ENCODE results near the gene ADCY7. TPM values are rescaled to one million over a fixed set of nuclear protein-coding genes. Genes with fewer than 3 reads are reported as not detected.

The ADCY7 gene
- total RNA-seq, 1 donor from 2014 or later: 16.7 TPM

DNA sequence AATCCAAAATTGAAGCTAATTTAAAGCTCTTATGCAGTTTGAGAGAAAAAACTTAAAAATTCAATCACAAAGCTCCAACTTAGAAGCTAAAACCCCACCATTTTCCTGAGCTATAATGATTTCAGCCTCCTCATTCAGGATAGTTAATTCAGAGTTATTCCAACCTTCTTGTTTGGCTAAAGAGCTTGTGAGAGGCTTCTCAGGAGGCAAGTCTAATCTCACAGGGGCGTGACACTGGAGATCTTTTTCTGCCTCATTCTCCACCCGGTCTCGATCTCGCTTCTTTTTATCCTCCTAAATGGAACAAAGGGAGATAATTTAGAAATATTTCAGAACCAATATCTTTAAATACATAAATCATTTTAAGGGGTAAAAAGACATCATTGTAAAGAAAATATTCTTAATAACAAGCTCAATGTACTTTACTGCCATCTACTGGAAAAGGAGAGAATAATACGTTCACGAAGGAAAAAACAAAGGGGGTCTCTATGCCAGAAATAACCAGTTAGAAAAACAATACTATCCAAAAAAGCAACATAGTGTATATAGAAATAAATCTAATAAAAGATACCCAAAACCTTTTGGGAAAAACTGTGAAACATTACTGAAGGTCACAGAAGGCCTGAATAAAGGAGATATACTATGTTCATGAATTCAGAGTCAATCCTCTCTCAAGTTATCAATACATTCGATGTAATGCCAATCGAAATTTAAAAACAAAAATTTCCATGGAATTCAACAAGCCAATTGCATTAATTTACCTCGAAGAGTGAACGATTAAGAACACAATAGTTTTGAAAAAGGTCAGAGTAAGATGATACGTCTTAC, 88.5 kb downstream of the ADCY7 start:
- TF ChIP-seq, protein P1, sequence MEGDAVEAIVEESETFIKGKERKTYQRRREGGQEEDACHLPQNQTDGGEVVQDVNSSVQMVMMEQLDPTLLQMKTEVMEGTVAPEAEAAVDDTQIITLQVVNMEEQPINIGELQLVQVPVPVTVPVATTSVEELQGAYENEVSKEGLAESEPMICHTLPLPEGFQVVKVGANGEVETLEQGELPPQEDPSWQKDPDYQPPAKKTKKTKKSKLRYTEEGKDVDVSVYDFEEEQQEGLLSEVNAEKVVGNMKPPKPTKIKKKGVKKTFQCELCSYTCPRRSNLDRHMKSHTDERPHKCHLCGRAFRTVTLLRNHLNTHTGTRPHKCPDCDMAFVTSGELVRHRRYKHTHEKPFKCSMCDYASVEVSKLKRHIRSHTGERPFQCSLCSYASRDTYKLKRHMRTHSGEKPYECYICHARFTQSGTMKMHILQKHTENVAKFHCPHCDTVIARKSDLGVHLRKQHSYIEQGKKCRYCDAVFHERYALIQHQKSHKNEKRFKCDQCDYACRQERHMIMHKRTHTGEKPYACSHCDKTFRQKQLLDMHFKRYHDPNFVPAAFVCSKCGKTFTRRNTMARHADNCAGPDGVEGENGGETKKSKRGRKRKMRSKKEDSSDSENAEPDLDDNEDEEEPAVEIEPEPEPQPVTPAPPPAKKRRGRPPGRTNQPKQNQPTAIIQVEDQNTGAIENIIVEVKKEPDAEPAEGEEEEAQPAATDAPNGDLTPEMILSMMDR (IDR thresholded peaks at IDR 0.05; ENCODE audit: partially characterized antibody, unreplicated experiment): peak; percentile 71
- H3K4me1 Mint-ChIP-seq (ENCODE audit: low read depth, unreplicated experiment): peaks cover 6% of the 10 kb centered on the region
- H3K4me3 Mint-ChIP-seq (ENCODE audit: unreplicated experiment): no peak overlapping the region
- H3K9me3 Mint-ChIP-seq (ENCODE audit: unreplicated experiment): no peaks in the 10 kb centered on the region
- no peaks in the 10 kb centered on the region for H3K27me3 Mint-ChIP-seq (ENCODE audit: unreplicated experiment)
- no peak for DNase-seq
- H3K27ac Mint-ChIP-seq (ENCODE audit: unreplicated experiment): no peak overlapping the region
- H3K36me3 Mint-ChIP-seq (ENCODE audit: unreplicated experiment): no peaks in the 10 kb centered on the region

DNA sequence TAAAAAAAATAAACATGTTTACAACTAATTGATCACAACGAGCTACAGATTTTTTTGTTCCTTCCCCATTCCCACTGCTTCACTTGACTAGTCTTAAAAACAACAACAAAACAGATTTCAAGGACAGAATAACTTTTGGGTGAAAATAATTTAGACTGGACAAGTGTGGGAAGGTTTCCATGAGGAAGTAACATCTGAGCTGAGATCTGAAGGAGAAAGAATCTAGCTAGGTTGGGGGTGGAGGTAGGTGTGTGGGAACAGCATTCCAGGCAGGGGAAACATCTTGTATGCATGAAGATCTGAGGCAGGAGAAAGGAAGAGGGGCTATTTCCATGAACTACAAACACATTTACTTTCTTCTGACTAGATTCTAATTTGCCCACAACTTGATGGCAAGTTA, 93.3 kb downstream of the ADCY7 start:
- Mint-ChIP-seq H3K27ac (ENCODE audit: unreplicated experiment) (no peak overlapping the region), H3K27me3 (ENCODE audit: unreplicated experiment) (no peaks in the 10 kb centered on the region), H3K4me1 (ENCODE audit: low read depth, unreplicated experiment) (peaks cover 14% of the 10 kb centered on the region), H3K9me3 (ENCODE audit: unreplicated experiment) (no peaks in the 10 kb centered on the region), H3K4me3 (ENCODE audit: unreplicated experiment) (no peak overlapping the region), H3K36me3 (ENCODE audit: unreplicated experiment) (no peaks in the 10 kb centered on the region)
- no peak for DNase-seq
- TF ChIP-seq, protein P1 (IDR thresholded peaks at IDR 0.05; ENCODE audit: partially characterized antibody, unreplicated experiment): no peak

DNA sequence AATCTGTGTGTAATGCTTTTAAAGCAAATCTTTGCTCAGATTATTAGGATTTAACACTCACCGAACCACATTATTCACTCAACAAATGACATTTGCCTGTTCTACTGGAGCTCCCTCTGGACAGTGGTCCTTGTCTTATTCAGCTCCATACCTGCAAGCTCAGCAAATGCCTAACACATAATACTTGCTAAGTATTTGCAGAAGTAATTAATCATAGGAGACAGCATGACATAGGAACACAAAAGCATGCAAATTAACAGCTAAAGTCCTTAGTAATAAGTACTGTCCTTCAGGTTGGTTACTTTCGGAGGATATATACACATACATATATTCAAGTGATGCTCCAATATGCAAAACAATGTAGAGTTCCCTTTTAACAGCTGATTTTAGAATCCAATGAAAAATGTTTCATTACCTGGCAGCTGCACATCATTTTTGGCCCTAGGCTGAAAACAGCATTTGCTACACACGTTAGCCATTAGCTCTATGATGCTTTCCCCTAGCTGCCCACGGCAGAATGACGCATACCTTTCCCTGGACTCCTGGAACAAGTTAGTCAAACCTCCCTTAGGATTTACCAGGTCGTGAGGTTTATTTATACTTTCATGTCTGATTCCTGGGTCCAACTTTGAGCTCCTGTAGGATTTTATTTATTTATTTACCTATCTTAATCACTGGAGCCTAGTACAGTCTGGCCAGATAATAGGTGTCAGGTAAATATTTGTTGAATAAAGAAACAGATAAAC, 93.9 kb downstream of the ADCY7 start:
- DNase-seq: no peak
- Mint-ChIP-seq H3K9me3 (ENCODE audit: unreplicated experiment) (no peaks in the 10 kb centered on the region), H3K27ac (ENCODE audit: unreplicated experiment) (no peak overlapping the region), H3K36me3 (ENCODE audit: unreplicated experiment) (no peaks in the 10 kb centered on the region), H3K4me3 (ENCODE audit: unreplicated experiment) (no peak overlapping the region), H3K27me3 (ENCODE audit: unreplicated experiment) (no peaks in the 10 kb centered on the region), H3K4me1 (ENCODE audit: low read depth, unreplicated experiment) (peaks cover 14% of the 10 kb centered on the region)
- TF ChIP-seq, protein P1 (IDR thresholded peaks at IDR 0.05; ENCODE audit: partially characterized antibody, unreplicated experiment): no peak

DNA sequence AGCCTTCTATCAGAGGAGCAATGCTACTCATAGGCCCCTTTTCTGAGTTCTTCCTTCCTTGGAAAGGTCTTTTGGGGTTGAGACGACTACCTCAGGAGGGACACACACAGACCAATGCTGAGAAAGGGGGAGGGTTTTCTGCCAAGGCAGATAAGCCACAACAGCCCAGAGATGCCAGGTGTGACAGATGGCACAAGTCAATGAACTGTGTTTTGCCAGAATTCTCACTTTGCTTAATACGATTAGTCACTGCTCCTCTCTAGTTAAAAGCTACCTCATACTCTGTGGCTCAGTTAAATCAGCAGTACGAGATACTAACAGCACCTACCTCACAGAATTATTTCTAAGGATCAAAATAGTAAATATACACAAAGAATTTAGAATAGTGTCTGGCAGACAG, 94.4 kb downstream of the ADCY7 start:
- Mint-ChIP-seq H3K27me3 (ENCODE audit: unreplicated experiment) (no peaks in the 10 kb centered on the region), H3K4me3 (ENCODE audit: unreplicated experiment) (peak overlapping the region; percentile 32), H3K9me3 (ENCODE audit: unreplicated experiment) (no peaks in the 10 kb centered on the region), H3K36me3 (ENCODE audit: unreplicated experiment) (no peaks in the 10 kb centered on the region), H3K4me1 (ENCODE audit: low read depth, unreplicated experiment) (peaks cover 14% of the 10 kb centered on the region), H3K27ac (ENCODE audit: unreplicated experiment) (no peak overlapping the region)
- TF ChIP-seq, protein P1 (IDR thresholded peaks at IDR 0.05; ENCODE audit: partially characterized antibody, unreplicated experiment): no peak
- DNase-seq: no peak

DNA sequence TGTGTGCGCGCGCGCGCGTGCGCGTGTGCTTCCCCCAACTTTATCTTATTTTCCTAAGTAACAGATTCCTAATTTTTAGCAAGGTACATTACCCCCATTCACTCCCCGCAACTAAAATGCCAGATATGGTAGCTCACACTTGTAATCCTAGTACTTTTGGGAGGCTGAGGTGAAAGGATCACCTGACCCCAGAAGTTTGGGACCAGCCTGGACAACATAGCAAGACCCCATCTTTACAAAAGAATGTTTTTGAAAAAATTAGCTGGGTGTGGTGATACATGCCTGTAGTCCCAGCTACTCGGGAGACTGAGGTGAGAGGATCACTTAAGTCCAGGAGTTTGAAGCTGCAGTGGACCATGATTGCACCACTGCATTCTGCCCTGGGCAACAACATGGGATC, 97.3 kb downstream of the ADCY7 start:
- no peak overlapping the region for H3K4me3 Mint-ChIP-seq (ENCODE audit: unreplicated experiment)
- no peaks in the 10 kb centered on the region for H3K36me3 Mint-ChIP-seq (ENCODE audit: unreplicated experiment)
- no peak overlapping the region for H3K27ac Mint-ChIP-seq (ENCODE audit: unreplicated experiment)
- H3K4me1 Mint-ChIP-seq (ENCODE audit: low read depth, unreplicated experiment): peaks cover 24% of the 10 kb centered on the region
- no peaks in the 10 kb centered on the region for H3K27me3 Mint-ChIP-seq (ENCODE audit: unreplicated experiment)
- H3K9me3 Mint-ChIP-seq (ENCODE audit: unreplicated experiment): no peaks in the 10 kb centered on the region
- no peak for DNase-seq
- TF ChIP-seq, protein P1 (IDR thresholded peaks at IDR 0.05; ENCODE audit: partially characterized antibody, unreplicated experiment): no peak

All from glutamatergic neuron (in vitro differentiated cells).